Fibroblast of pulmonary artery (primary cell): ENCODE results near the gene PURA.
A peak's percentile ranks its signal among the peaks of the same experiment; 100 is the strongest.

Experiments used
- DNase-seq: peaks from one replicate; pipeline ENCODE4 v3.0.0-alpha.2; 2010; ENCODE audit warnings: low read depth
- H3K4me3 ChIP-seq: replicated peaks from 2 replicates; pipeline ENCODE4 v1.5.1; 2011; ENCODE audit warnings: low read depth, mild to moderate bottlenecking, control low read depth, low read length, moderate library complexity
- TF ChIP-seq, protein P1 (sequence below): IDR thresholded peaks from 2 replicates; pipeline ENCODE4 v1.5.1; 2011; ENCODE audit warnings: mild to moderate bottlenecking, control low read depth, low read length, inconsistent platforms; ENCODE audit errors: missing control alignments

Gene PURA

DNA sequence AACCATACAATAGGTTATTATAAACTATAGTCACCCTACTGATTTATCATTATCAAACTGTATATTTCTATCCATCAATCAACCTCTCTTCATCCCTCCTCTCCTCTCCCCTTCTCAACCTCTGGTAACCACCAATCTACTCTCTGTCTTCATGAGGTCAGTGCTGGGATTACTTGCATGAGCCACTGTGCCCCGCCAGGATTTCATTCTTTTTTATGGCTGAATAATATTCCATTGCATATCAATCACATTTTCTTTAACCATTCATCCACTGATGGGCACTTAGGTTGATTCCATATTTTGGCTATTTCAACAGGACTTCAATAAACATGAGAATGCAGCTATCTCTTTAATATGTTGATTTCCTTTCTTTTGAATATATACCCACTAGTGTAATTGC, 10.8 kb upstream of the PURA start:
- no peak for DNase-seq
- TF ChIP-seq, protein P1, sequence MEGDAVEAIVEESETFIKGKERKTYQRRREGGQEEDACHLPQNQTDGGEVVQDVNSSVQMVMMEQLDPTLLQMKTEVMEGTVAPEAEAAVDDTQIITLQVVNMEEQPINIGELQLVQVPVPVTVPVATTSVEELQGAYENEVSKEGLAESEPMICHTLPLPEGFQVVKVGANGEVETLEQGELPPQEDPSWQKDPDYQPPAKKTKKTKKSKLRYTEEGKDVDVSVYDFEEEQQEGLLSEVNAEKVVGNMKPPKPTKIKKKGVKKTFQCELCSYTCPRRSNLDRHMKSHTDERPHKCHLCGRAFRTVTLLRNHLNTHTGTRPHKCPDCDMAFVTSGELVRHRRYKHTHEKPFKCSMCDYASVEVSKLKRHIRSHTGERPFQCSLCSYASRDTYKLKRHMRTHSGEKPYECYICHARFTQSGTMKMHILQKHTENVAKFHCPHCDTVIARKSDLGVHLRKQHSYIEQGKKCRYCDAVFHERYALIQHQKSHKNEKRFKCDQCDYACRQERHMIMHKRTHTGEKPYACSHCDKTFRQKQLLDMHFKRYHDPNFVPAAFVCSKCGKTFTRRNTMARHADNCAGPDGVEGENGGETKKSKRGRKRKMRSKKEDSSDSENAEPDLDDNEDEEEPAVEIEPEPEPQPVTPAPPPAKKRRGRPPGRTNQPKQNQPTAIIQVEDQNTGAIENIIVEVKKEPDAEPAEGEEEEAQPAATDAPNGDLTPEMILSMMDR = no peak
- H3K4me3 ChIP-seq = no peak overlapping the region

DNA sequence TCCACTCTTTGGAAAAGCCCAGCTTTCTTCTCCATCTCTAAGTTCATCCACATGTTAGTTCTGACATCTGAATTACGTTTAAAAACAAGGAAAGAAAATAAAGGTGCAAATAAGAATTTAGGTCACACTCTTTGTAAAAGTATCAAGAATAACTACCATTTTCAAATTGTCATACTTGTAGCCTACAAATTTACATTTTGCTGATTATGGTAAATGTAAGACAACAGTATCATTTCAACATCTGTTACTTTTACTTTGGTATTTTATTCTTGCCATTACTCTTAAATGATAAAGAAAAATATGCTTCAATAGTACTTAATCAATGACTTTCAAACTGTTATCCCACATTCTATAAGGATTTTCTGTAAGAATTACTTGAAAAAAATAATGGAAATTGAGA, 9.8 kb upstream of the PURA start:
- no peak for DNase-seq
- no peak overlapping the region for H3K4me3 ChIP-seq
- TF ChIP-seq, protein P1 = no peak

DNA sequence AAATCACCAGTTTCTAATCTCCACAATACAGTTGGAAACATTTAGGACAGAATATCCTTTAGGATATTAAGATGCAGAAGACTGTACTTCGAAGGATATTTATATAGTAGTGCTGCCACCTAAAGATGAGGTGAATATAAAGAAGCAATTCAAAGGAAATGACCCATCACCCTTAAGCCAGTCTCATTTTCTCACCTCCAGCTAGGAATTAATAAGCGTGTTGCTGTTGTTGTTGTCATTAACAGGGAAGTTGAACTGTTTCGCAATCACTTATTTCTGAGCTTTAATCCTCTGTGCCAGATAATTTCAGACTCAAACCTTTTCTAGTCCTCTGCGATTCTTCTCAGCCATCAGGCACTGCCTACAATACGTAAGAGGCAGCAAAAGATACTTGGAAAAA, 7.8 kb upstream of the PURA start:
- TF ChIP-seq, protein P1 = no peak
- no peak for DNase-seq
- no peak overlapping the region for H3K4me3 ChIP-seq

DNA sequence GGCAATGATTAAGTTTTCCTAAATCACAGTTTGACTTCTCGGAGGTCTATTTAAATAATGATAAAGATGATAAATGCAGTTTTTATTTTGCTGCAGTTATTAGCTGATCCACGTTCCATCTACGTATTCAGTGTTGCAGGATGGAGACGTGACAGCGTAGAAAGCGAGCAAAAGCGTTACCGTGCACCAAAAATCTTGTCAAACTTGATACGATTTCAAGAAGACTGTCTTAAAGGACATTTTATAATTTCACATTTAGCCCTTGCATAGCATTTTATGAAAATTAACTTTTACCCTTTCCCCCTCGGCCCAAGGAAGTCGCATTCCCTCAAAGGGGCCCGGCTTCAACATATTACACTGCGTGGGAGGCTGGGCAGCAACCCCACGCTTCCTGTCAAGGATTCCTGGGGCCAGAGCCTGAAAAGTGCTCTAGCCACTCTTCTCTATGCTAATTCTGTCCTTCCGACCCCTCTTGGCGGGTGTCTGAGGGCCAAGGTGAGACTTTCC, 7.1 kb upstream of the PURA start:
- peak overlapping the region; percentile 72 for H3K4me3 ChIP-seq
- TF ChIP-seq, protein P1 = no peak
- no peak for DNase-seq

DNA sequence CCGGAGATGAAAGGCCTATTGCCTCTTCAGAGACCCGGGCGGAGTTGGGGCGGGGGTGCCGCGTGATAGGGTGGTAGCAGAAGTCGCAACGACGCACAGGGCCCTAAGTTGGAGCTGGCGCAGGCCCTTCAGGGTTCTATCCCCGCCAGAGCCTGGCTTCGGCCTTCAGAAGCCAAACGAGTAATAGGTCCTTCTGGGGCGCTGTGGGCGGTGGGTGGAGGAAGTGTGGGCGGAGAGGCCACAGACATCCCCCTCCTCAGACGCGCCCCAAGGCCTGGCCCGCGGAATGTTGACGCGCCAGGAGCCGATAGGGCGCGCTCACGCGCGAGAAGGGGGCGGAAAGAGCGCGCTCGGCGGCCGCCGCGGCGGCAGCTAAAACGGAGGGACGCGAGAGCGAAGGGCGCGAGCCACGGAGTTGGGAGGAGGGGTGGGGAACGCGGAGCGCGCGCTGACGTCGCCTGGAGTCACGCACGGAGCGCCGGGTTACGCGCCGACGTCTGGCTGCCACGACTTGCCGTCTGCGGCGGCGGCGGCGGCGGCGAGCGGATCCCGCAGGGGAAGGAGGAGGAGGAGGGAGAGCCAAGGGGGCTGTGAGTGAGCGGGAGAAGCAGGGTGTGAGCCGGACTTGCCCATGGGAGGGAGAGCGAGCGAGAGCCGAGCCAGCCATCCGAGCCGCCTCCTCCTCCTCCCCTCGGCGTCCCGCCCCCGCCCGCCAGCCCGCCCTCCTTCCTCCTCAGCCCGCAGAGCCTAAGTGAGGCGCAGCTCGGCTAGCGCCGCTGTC, 6.4 kb upstream of the PURA start:
- H3K4me3 ChIP-seq = peak overlapping the region; percentile 72
- TF ChIP-seq, protein P1 = no peak

DNA sequence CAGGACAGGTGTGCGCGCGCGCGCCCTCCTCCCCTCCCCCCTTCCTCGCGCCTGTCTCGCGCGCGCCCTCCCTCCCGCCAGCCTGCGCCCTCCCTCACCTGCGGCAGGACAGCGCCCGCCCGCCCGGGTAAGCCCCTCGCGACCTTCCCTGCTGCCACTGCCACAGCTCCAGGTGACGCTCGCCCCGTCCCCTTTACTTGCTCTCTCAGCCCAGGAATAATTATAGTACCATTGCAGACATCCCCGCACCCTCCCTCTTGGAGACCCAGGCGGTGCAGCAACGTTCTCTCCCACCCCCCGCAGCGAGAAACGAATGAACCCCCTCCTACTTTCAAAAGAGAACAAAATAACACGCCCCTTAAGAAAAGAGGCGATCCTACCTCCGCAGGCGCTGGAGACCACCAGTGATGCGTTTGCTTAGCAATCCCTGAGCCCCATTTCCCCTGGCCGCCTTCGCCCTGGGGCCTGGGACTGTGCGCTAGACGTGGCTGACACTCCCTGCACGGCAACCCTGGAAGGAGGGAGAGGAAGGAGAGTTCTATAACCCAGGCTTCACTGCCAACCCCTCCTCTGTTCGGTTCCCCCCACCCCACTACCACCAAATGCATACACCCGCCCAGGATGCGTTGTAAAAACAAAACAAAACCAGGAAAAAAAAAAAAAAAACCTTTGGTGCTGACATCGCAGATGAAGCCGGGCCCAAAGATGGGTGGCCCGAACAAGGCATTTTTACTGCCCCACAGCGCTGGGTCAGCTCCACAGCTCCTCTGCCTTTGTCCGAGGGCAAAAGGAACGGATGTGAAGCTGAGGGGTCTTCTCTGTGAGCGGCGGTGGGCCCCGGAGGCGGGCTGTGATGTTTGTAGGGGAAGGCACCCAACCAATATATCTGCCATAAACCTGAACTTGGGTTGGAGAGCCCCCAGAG, 5.6 kb upstream of the PURA start:
- peak overlapping the region; percentile 72 for H3K4me3 ChIP-seq
- no peak for DNase-seq
- TF ChIP-seq, protein P1 = no peak

More for the DNA sequence above, 6.4 kb upstream of the PURA start:
- peak; percentile 93 for DNase-seq
